HEK293T (cell line): ENCODE results near the gene RABGGTB.
"Not testable (repeated sequence)": the region's sequence is repeated elsewhere in the genome, so short reads cannot be mapped to it uniquely, and the experiment has no call there.

ENCODE experiments used
- BHLHE40 ChIP-seq: fragments of 450-650 bp; IDR thresholded peaks from 2 replicates; pipeline ENCODE4 v1.6.1; 2016; ENCODE audit warnings: mild to moderate bottlenecking, moderate library complexity, borderline replicate concordance
- CTBP1 ChIP-seq: fragments of 450-650 bp; IDR thresholded peaks from 2 replicates; pipeline ENCODE4 v1.6.1; 2016; ENCODE audit warnings: borderline replicate concordance
- ELF4 ChIP-seq: fragments of 450-650 bp; IDR thresholded peaks from 2 replicates; pipeline ENCODE4 v1.6.1; 2017; ENCODE audit warnings: antibody characterized with exemption
- FOXA1 ChIP-seq: fragments of 450-650 bp; IDR thresholded peaks from 2 replicates; pipeline ENCODE4 v1.6.1; 2016; ENCODE audit warnings: mild to moderate bottlenecking
- FOXM1 ChIP-seq: fragments of 450-650 bp; IDR thresholded peaks from 2 replicates; pipeline ENCODE4 v1.6.1; 2017; ENCODE audit warnings: mild to moderate bottlenecking, borderline replicate concordance
- HDGF ChIP-seq: fragments of 450-650 bp; IDR thresholded peaks from 2 replicates; pipeline ENCODE4 v1.6.1; 2017; ENCODE audit warnings: antibody characterized with exemption, borderline replicate concordance
- SP1 ChIP-seq: fragments of 450-650 bp; IDR thresholded peaks from 2 replicates; pipeline ENCODE4 v1.6.1; 2017
- SUZ12 ChIP-seq: fragments of 450-650 bp; IDR thresholded peaks from 2 replicates; pipeline ENCODE4 v1.6.1; 2016; ENCODE audit warnings: mild to moderate bottlenecking
- TARDBP ChIP-seq: fragments of 450-650 bp; IDR thresholded peaks from 2 replicates; pipeline ENCODE4 v1.6.1; 2016

DNA sequence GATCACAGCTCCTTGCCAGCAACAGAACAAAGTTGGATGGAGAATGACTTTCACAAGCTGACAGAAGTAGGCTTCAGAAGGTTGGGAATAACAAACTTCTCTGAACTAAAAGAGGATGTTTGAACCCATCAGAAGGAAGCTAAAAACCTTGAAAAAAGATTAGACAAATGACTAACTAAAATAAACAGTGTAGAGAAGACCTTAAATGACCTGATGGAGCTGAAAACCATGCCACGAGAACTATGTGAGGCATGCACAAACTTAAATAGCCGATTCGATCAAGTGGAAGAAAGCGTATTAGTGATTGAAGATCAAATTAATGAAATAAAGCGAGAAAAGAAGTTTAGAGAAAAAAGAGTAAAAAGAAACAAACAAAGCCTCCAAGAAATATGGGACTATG is 7.4 kb upstream of the RABGGTB start:
- TF ChIP-seq SP1, FOXA1, HDGF, SUZ12, BHLHE40, ELF4, FOXM1, TARDBP, CTBP1: not testable (repeated sequence)
